H1 (cell line): ENCODE data around the gene PATJ. TPM values are rescaled to one million over a fixed set of nuclear protein-coding genes. Genes with fewer than 3 reads are reported as not detected.

Experiments used
- CHD7 ChIP-seq: fragments of 300-600 bp; sonication (generic); IDR thresholded peaks from 2 replicates; pipeline ENCODE4 v1.7.1; 2012; ENCODE audit warnings: low read length, moderate library complexity, mild to moderate bottlenecking, inconsistent platforms; ENCODE audit not compliant: insufficient replicate concordance
- CTCF ChIP-seq, 3 experiments: IDR thresholded peaks; 1 replicate in 2 of 3; 2 replicates in 1 of 3; pipeline versions ENCODE4 v1.5.1 to v1.6.1; 2011; ENCODE audit warnings: low read length in 3 of 3, mild to moderate bottlenecking in 3 of 3, inconsistent platforms in 2 of 3, low read depth in 1 of 3, moderate library complexity in 1 of 3; ENCODE audit not compliant: insufficient read depth in 1 of 3; ENCODE audit errors: control extremely low read depth in 1 of 3
- polyA plus RNA-seq, 7 experiments: library from polyadenylated mRNA; depleted of rRNA in 3 of 7; stranded (reverse) in 5 of 7; unstranded in 2 of 7; fragments of >200 nt in 5 of 7; fragments of 200-250 nt in 2 of 7; gene quantifications; 1 replicate in 5 of 7; 2 replicates in 1 of 7; 4 replicates in 1 of 7; pipeline versions ENCODE4 v1.2.1 to v1.2.3, GENCODE V29; 2011 to 2013; ENCODE audit warnings: missing spikeins in 2 of 7, mixed read lengths in 2 of 7
- total RNA-seq: library from RNA; stranded (reverse); fragmentation: NEBNext Ultra II Directional; extraction: Animal tissue kit (Norgen Biotek cat#: 25700); gene quantifications from 2 replicates; pipeline ENCODE4 v1.2.1, GENCODE V29; 2021

Gene PATJ
- total and polyA plus RNA-seq, 2 of the 8 experiments (the other 6 are each of a cell fraction or from before 2014, with no cell fraction given) = 8.2 to 55.6 TPM

- TF ChIP-seq CHD7 = peak; percentile 96
- peak in 2 of 3 experiments; percentile 13 to 57; a peak in 2 of 4 replicates for TF ChIP-seq CTCF (IDR thresholded peaks at IDR 0.05; ENCODE audit: control extremely low read depth in 1 of 3, insufficient read depth in 1 of 3, low read depth in 1 of 3, low read length in 3 of 3)
Measured at GRCh38 chr1:61950418-61950817, 208.1 kb downstream of the PATJ start (continued).
